HepG2 (cell line): ENCODE data around the gene ALPK3. TPM values are rescaled to one million over a fixed set of nuclear protein-coding genes. Genes with fewer than 3 reads are reported as not detected.

Experiments used
- ISL2 ChIP-seq: sonication (generic); formaldehyde crosslinking; IDR thresholded peaks from 2 replicates; pipeline ENCODE4 v1.5.0; 2020; ENCODE audit warnings: missing genetic modification reagents
- KLF11 ChIP-seq: IDR thresholded peaks from 2 replicates; pipeline ENCODE4 v1.6.1; 2016; ENCODE audit warnings: missing compliant biosample characterization
- MYC ChIP-seq: sonication (generic); formaldehyde crosslinking; IDR thresholded peaks from 2 replicates; pipeline ENCODE4 v1.9.0; 2021; ENCODE audit warnings: missing genetic modification reagents, borderline replicate concordance
- RXRA ChIP-seq: sonication (generic); formaldehyde crosslinking; IDR thresholded peaks from 2 replicates; pipeline ENCODE4 v1.5.1; 2020; ENCODE audit warnings: missing genetic modification reagents
- SP140L ChIP-seq: sonication (generic); formaldehyde crosslinking; IDR thresholded peaks from 2 replicates; pipeline ENCODE4 v1.4.0; 2020; ENCODE audit warnings: missing genetic modification reagents, borderline replicate concordance
- TCF7L2 ChIP-seq: IDR thresholded peaks from 2 replicates; pipeline ENCODE4 v1.6.1; 2011; ENCODE audit warnings: mild to moderate bottlenecking, low read depth, low read length, moderate library complexity
- TMF1 ChIP-seq: sonication (generic); formaldehyde crosslinking; IDR thresholded peaks from 2 replicates; pipeline ENCODE4 v1.8.1; 2022; ENCODE audit warnings: low read depth, missing genetic modification reagents
- YEATS4 ChIP-seq: sonication (generic); formaldehyde crosslinking; IDR thresholded peaks from 2 replicates; pipeline ENCODE4 v1.4.0; 2020; ENCODE audit warnings: missing genetic modification reagents, borderline replicate concordance
- ZNF121 ChIP-seq: sonication (generic); formaldehyde crosslinking; IDR thresholded peaks from 2 replicates; pipeline ENCODE4 v1.5.0; 2020; ENCODE audit warnings: mild to moderate bottlenecking, missing genetic modification reagents
- ZNF234 ChIP-seq: sonication (generic); formaldehyde crosslinking; conservative IDR thresholded peaks from 2 replicates; pipeline ENCODE4 v1.5.1; 2020; ENCODE audit warnings: mild to moderate bottlenecking, missing genetic modification reagents
- ZNF253 ChIP-seq: sonication (generic); formaldehyde crosslinking; IDR thresholded peaks from 2 replicates; pipeline ENCODE4 v1.8.0; 2022; ENCODE audit warnings: mild to moderate bottlenecking, missing genetic modification reagents, borderline replicate concordance
- ZNF362 ChIP-seq: sonication (generic); formaldehyde crosslinking; IDR thresholded peaks from 2 replicates; pipeline ENCODE4 v1.4.0; 2020; ENCODE audit warnings: missing genetic modification reagents, mild to moderate bottlenecking, borderline replicate concordance
- ZNF652 ChIP-seq: IDR thresholded peaks from 2 replicates; pipeline ENCODE4 v1.6.1; 2016; ENCODE audit warnings: low read depth, borderline replicate concordance
- ZNF687 ChIP-seq: sonication (generic); formaldehyde crosslinking; IDR thresholded peaks from 2 replicates; pipeline ENCODE4 v1.5.1; 2020; ENCODE audit warnings: mild to moderate bottlenecking, missing genetic modification reagents, moderate library complexity
- ZNF709 ChIP-seq: sonication (generic); formaldehyde crosslinking; IDR thresholded peaks from 2 replicates; pipeline ENCODE4 v1.5.0; 2020; ENCODE audit warnings: mild to moderate bottlenecking, missing genetic modification reagents
- ZNF878 ChIP-seq: sonication (generic); formaldehyde crosslinking; IDR thresholded peaks from 2 replicates; pipeline ENCODE4 v1.8.1; 2023; ENCODE audit warnings: mild to moderate bottlenecking, missing genetic modification reagents, moderate library complexity
- ZNF879 ChIP-seq: sonication (generic); formaldehyde crosslinking; IDR thresholded peaks from 2 replicates; pipeline ENCODE4 v1.8.1; 2023; ENCODE audit warnings: missing genetic modification reagents
- ZSCAN29 ChIP-seq: sonication (generic); formaldehyde crosslinking; conservative IDR thresholded peaks from 2 replicates; pipeline ENCODE4 v1.4.0; 2020; ENCODE audit warnings: mild to moderate bottlenecking, missing genetic modification reagents
- ZSCAN31 ChIP-seq: sonication (generic); formaldehyde crosslinking; IDR thresholded peaks from 2 replicates; pipeline ENCODE4 v1.5.0; 2020; ENCODE audit warnings: low read depth, mild to moderate bottlenecking, missing genetic modification reagents
- polyA plus RNA-seq, 8 experiments: library from polyadenylated mRNA; depleted of rRNA in 3 of 8; stranded (reverse) in 7 of 8; unstranded in 1 of 8; fragments of >200 nt; fragmentation: Illumina TruSeq in 4 of 8; extraction: Trizol in 4 of 8; gene quantifications; 2 replicates each; pipeline versions ENCODE4 v1.2.1 to v1.2.3, GENCODE V29; 2011 to 2016; ENCODE audit warnings: low read depth in 4 of 8, missing spikeins in 1 of 8, mixed read lengths in 1 of 8; ENCODE audit not compliant: insufficient read depth in 1 of 8
- total RNA-seq, 5 experiments: library from RNA; depleted of rRNA; stranded (reverse); fragments of >200 nt; fragmentation: Illumina TruSeq; extraction: Trizol; gene quantifications; 2 replicates each; pipeline ENCODE4 v1.2.3, GENCODE V29; 2016; ENCODE audit warnings: low read depth in 1 of 5
- TF ChIP-seq, protein P1 (sequence below): sonication (generic); formaldehyde crosslinking; IDR thresholded peaks from 2 replicates; pipeline ENCODE4 v1.8.1; 2023; ENCODE audit warnings: mild to moderate bottlenecking, missing genetic modification reagents
- TF ChIP-seq, protein P2 (sequence below): sonication (generic); formaldehyde crosslinking; IDR thresholded peaks from 2 replicates; pipeline ENCODE4 v1.4.0; 2020; ENCODE audit warnings: missing genetic modification reagents

The ALPK3 gene
- total and polyA plus RNA-seq, 2 of the 13 experiments (the other 11 are each of a cell fraction or from before 2014, with no cell fraction given), result 0.04 to 0.42 TPM

GRCh38 chr15:84883916-84884781 lies 67.0 kb downstream of the ALPK3 start, which contains the start of gene SLC28A1 (continued):
- TF ChIP-seq MYC (CRISPR knock-in tag) (no peak; the same call in 1 of the 2 replicates), ZNF878 (CRISPR knock-in tag) (no peak), ZNF687 (CRISPR knock-in tag) (peak; percentile 79), ZNF879 (CRISPR knock-in tag) (no peak), ZSCAN29 (CRISPR knock-in tag) (no peak), ZNF652 (CRISPR knock-in tag) (no peak), TCF7L2 (no peak), RXRA (CRISPR knock-in tag) (peak; percentile 51; the same call in 1 of the 2 replicates), YEATS4 (CRISPR knock-in tag) (no peak), ZSCAN31 (CRISPR knock-in tag) (no peak), ZNF709 (CRISPR knock-in tag) (no peak; the same call in 1 of the 2 replicates), ISL2 (CRISPR knock-in tag) (no peak), ZNF362 (CRISPR knock-in tag) (no peak), TMF1 (CRISPR knock-in tag) (no peak), ZNF253 (CRISPR knock-in tag) (no peak), SP140L (CRISPR knock-in tag) (no peak), KLF11 (no peak), ZNF234 (CRISPR knock-in tag) (no peak), ZNF121 (CRISPR knock-in tag) (no peak)
- TF ChIP-seq, protein P1, sequence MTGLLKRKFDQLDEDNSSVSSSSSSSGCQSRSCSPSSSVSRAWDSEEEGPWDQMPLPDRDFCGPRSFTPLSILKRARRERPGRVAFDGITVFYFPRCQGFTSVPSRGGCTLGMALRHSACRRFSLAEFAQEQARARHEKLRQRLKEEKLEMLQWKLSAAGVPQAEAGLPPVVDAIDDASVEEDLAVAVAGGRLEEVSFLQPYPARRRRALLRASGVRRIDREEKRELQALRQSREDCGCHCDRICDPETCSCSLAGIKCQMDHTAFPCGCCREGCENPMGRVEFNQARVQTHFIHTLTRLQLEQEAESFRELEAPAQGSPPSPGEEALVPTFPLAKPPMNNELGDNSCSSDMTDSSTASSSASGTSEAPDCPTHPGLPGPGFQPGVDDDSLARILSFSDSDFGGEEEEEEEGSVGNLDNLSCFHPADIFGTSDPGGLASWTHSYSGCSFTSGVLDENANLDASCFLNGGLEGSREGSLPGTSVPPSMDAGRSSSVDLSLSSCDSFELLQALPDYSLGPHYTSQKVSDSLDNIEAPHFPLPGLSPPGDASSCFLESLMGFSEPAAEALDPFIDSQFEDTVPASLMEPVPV (CRISPR knock-in tag), result peak; percentile 54; the same call in 1 of the 2 replicates
- TF ChIP-seq, protein P2, sequence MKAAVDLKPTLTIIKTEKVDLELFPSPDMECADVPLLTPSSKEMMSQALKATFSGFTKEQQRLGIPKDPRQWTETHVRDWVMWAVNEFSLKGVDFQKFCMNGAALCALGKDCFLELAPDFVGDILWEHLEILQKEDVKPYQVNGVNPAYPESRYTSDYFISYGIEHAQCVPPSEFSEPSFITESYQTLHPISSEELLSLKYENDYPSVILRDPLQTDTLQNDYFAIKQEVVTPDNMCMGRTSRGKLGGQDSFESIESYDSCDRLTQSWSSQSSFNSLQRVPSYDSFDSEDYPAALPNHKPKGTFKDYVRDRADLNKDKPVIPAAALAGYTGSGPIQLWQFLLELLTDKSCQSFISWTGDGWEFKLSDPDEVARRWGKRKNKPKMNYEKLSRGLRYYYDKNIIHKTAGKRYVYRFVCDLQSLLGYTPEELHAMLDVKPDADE, result no peak
